WTC11 (cell line): Measurements from ENCODE around the gene INTS4. TPM values are rescaled to one million over a fixed set of nuclear protein-coding genes. Genes with fewer than 3 reads are reported as not detected.

Experiments
- ATAC-seq: fragments of 200-7000 bp; cut with Tn5 transposase; 2 replicates; pipeline ENCODE4 v1.10.0; 2021; ENCODE audit warnings: mild to moderate bottlenecking, moderate library complexity
- CTCF ChIA-PET: fragments of 300-600 bp; sonication (Branson Sonifier 250); formaldehyde crosslinking; loops from one replicate; lab custom pipeline; 2021; ENCODE audit warnings: antibody characterized with exemption; lab: Charles Lee
- POLR2A ChIA-PET: fragments of 350-600 bp; sonication (Branson Sonifier 250); formaldehyde crosslinking; loops from one replicate; lab custom pipeline; 2021; ENCODE audit warnings: antibody characterized with exemption; lab: Charles Lee
- DNase-seq: peaks from one replicate; pipeline ENCODE4 v3.0.0; 2021; ENCODE audit warnings: low spot score
- H3K27ac Mint-ChIP-seq: 2 replicates; pipeline ENCODE4 v1.8.0; 2021; ENCODE audit warnings: mixed read lengths
- H3K27me3 Mint-ChIP-seq: 2 replicates; pipeline ENCODE4 v1.8.0; 2021; ENCODE audit warnings: low read depth, mild to moderate bottlenecking, moderate library complexity, mixed read lengths
- H3K36me3 Mint-ChIP-seq: 2 replicates; pipeline ENCODE4 v1.8.0; 2021; ENCODE audit warnings: mixed read lengths
- H3K4me1 Mint-ChIP-seq: 2 replicates; pipeline ENCODE4 v1.8.0; 2022; ENCODE audit warnings: mixed read lengths
- H3K4me3 Mint-ChIP-seq: 2 replicates; pipeline ENCODE4 v1.8.0; 2021; ENCODE audit warnings: mild to moderate bottlenecking, moderate library complexity, mixed read lengths
- H3K9me3 Mint-ChIP-seq: 2 replicates; pipeline ENCODE4 v1.8.0; 2021; ENCODE audit warnings: mixed read lengths
- ATF1 ChIP-seq: sonication (generic); formaldehyde crosslinking; IDR thresholded peaks from 2 replicates; pipeline ENCODE4 v1.8.1; 2023; ENCODE audit warnings: mild to moderate bottlenecking, moderate library complexity, missing genetic modification reagents
- ATF6 ChIP-seq: sonication (generic); formaldehyde crosslinking; IDR thresholded peaks from 2 replicates; pipeline ENCODE4 v1.8.1; 2023; ENCODE audit warnings: mild to moderate bottlenecking, missing genetic modification reagents
- ETV6 ChIP-seq: sonication (generic); formaldehyde crosslinking; IDR thresholded peaks from 2 replicates; pipeline ENCODE4 v1.8.1; 2022; ENCODE audit warnings: mild to moderate bottlenecking, missing genetic modification reagents
- IRF2 ChIP-seq: sonication (generic); formaldehyde crosslinking; IDR thresholded peaks from 2 replicates; pipeline ENCODE4 v1.8.0; 2022; ENCODE audit warnings: low read depth, missing genetic modification reagents, borderline replicate concordance
- MAX ChIP-seq: sonication (generic); formaldehyde crosslinking; IDR thresholded peaks from 2 replicates; pipeline ENCODE4 v1.8.0; 2022; ENCODE audit warnings: mild to moderate bottlenecking, missing genetic modification reagents
- MLX ChIP-seq: sonication (generic); formaldehyde crosslinking; IDR thresholded peaks from 2 replicates; pipeline ENCODE4 v1.8.1; 2023; ENCODE audit warnings: mild to moderate bottlenecking, missing genetic modification reagents, moderate library complexity
- MYBL2 ChIP-seq: sonication (generic); formaldehyde crosslinking; IDR thresholded peaks from 2 replicates; pipeline ENCODE4 v1.8.1; 2023; ENCODE audit warnings: mild to moderate bottlenecking, moderate library complexity, missing genetic modification reagents
- NR2C2 ChIP-seq: sonication (generic); formaldehyde crosslinking; IDR thresholded peaks from 2 replicates; pipeline ENCODE4 v1.8.0; 2022; ENCODE audit warnings: mild to moderate bottlenecking, missing genetic modification reagents
- PREB ChIP-seq: sonication (generic); formaldehyde crosslinking; IDR thresholded peaks from 2 replicates; pipeline ENCODE4 v1.8.1; 2022; ENCODE audit warnings: mild to moderate bottlenecking, missing genetic modification reagents, moderate library complexity, borderline replicate concordance
- SMAD3 ChIP-seq: sonication (generic); formaldehyde crosslinking; IDR thresholded peaks from 2 replicates; pipeline ENCODE4 v1.8.0; 2022; ENCODE audit warnings: missing genetic modification reagents, mild to moderate bottlenecking, borderline replicate concordance
- TEAD1 ChIP-seq: sonication (generic); formaldehyde crosslinking; IDR thresholded peaks from 2 replicates; pipeline ENCODE4 v1.8.0; 2022; ENCODE audit warnings: mild to moderate bottlenecking, missing genetic modification reagents
- TP53 ChIP-seq: sonication (generic); formaldehyde crosslinking; IDR thresholded peaks from 2 replicates; pipeline ENCODE4 v1.8.1; 2023; ENCODE audit warnings: mild to moderate bottlenecking, missing genetic modification reagents
- ZBTB21 ChIP-seq: sonication (generic); formaldehyde crosslinking; IDR thresholded peaks from 2 replicates; pipeline ENCODE4 v1.8.1; 2023; ENCODE audit warnings: mild to moderate bottlenecking, missing genetic modification reagents, borderline replicate concordance
- ZNF512 ChIP-seq: sonication (generic); formaldehyde crosslinking; IDR thresholded peaks from 2 replicates; pipeline ENCODE4 v1.8.1; 2022; ENCODE audit warnings: missing genetic modification reagents, borderline replicate concordance
- total RNA-seq: library from RNA; stranded (reverse); gene quantifications from 3 replicates; pipeline ENCODE4 v1.2.3, GENCODE V29; 2021
- TF ChIP-seq, protein P1 (sequence below): sonication (generic); formaldehyde crosslinking; IDR thresholded peaks from 2 replicates; pipeline ENCODE4 v1.8.0; 2023; ENCODE audit warnings: missing genetic modification reagents, mild to moderate bottlenecking, borderline replicate concordance
- TF ChIP-seq, protein P2 (sequence below): fragments of 250-450 bp; sonication (Bioruptor Pico); IDR thresholded peaks from 2 replicates; pipeline ENCODE4 v1.9.0; 2021; ENCODE audit warnings: mild to moderate bottlenecking, borderline replicate concordance
- TF ChIP-seq, protein P3 (sequence below): sonication (generic); formaldehyde crosslinking; IDR thresholded peaks from 2 replicates; pipeline ENCODE4 v1.8.1; 2023; ENCODE audit warnings: mild to moderate bottlenecking, missing genetic modification reagents, borderline replicate concordance

Gene INTS4
- total RNA-seq, 1 experiment from 2014 or later, result 34.2 TPM

GRCh38 chr11:77884829-77885190 is 109.7 kb downstream of the INTS4 start (continued):
- TF ChIP-seq PREB (no peak), ZBTB21 (CRISPR knock-in tag) (no peak)

DNA sequence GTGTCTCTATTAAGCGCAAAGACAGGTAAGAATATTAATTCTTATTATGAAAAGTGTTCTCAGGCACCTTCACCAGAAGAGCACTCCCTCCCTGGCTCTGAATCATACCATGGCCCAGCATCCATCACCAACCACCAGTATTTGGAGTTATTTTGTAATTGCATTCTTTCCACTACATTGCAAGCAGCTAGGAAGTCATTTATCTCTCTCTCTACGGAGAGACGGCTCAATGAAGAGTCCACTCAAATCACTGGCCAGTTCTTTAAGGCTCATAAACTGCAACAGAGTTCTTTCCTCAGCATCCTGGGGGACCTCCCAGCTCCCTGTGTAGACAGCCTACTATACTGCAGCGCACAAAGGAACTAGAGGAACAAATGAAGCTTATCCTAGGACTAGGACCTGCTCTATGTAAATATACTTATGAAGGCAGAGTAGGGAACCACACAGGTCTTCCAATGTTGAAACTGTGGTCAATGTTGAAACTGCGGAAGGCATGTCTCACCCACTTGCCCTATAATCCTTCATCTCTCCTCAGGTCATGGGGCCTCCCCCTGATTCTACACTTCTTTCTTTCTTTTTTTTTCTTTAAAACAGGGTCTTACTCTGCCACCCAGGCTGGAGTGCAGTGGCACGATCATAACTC is 110.2 kb downstream of the INTS4 start:
- POLR2A ChIA-PET, result no interaction called here
- Mint-ChIP-seq H3K27ac (no peak overlapping the region), H3K36me3 (peaks cover 30% of the 10 kb centered on the region), H3K27me3 (no peaks in the 10 kb centered on the region), H3K9me3 (no peaks in the 10 kb centered on the region), H3K4me1 (no peaks in the 10 kb centered on the region), H3K4me3 (no peak overlapping the region)
- CTCF ChIA-PET, result no interaction called here
- no peak for DNase-seq
- no peak for ATAC-seq
- TF ChIP-seq ATF1 (CRISPR knock-in tag) (no peak), ETV6 (CRISPR knock-in tag) (no peak), ZNF512 (CRISPR knock-in tag) (no peak), SMAD3 (CRISPR knock-in tag) (no peak), TEAD1 (CRISPR knock-in tag) (no peak), MYBL2 (no peak), ATF6 (no peak), NR2C2 (CRISPR knock-in tag) (no peak), TP53 (no peak), MLX (no peak), MAX (no peak), IRF2 (CRISPR knock-in tag) (no peak)
- TF ChIP-seq, protein P1, sequence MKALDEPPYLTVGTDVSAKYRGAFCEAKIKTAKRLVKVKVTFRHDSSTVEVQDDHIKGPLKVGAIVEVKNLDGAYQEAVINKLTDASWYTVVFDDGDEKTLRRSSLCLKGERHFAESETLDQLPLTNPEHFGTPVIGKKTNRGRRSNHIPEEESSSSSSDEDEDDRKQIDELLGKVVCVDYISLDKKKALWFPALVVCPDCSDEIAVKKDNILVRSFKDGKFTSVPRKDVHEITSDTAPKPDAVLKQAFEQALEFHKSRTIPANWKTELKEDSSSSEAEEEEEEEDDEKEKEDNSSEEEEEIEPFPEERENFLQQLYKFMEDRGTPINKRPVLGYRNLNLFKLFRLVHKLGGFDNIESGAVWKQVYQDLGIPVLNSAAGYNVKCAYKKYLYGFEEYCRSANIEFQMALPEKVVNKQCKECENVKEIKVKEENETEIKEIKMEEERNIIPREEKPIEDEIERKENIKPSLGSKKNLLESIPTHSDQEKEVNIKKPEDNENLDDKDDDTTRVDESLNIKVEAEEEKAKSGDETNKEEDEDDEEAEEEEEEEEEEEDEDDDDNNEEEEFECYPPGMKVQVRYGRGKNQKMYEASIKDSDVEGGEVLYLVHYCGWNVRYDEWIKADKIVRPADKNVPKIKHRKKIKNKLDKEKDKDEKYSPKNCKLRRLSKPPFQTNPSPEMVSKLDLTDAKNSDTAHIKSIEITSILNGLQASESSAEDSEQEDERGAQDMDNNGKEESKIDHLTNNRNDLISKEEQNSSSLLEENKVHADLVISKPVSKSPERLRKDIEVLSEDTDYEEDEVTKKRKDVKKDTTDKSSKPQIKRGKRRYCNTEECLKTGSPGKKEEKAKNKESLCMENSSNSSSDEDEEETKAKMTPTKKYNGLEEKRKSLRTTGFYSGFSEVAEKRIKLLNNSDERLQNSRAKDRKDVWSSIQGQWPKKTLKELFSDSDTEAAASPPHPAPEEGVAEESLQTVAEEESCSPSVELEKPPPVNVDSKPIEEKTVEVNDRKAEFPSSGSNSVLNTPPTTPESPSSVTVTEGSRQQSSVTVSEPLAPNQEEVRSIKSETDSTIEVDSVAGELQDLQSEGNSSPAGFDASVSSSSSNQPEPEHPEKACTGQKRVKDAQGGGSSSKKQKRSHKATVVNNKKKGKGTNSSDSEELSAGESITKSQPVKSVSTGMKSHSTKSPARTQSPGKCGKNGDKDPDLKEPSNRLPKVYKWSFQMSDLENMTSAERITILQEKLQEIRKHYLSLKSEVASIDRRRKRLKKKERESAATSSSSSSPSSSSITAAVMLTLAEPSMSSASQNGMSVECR (CRISPR knock-in tag), result no peak
- TF ChIP-seq, protein P2, sequence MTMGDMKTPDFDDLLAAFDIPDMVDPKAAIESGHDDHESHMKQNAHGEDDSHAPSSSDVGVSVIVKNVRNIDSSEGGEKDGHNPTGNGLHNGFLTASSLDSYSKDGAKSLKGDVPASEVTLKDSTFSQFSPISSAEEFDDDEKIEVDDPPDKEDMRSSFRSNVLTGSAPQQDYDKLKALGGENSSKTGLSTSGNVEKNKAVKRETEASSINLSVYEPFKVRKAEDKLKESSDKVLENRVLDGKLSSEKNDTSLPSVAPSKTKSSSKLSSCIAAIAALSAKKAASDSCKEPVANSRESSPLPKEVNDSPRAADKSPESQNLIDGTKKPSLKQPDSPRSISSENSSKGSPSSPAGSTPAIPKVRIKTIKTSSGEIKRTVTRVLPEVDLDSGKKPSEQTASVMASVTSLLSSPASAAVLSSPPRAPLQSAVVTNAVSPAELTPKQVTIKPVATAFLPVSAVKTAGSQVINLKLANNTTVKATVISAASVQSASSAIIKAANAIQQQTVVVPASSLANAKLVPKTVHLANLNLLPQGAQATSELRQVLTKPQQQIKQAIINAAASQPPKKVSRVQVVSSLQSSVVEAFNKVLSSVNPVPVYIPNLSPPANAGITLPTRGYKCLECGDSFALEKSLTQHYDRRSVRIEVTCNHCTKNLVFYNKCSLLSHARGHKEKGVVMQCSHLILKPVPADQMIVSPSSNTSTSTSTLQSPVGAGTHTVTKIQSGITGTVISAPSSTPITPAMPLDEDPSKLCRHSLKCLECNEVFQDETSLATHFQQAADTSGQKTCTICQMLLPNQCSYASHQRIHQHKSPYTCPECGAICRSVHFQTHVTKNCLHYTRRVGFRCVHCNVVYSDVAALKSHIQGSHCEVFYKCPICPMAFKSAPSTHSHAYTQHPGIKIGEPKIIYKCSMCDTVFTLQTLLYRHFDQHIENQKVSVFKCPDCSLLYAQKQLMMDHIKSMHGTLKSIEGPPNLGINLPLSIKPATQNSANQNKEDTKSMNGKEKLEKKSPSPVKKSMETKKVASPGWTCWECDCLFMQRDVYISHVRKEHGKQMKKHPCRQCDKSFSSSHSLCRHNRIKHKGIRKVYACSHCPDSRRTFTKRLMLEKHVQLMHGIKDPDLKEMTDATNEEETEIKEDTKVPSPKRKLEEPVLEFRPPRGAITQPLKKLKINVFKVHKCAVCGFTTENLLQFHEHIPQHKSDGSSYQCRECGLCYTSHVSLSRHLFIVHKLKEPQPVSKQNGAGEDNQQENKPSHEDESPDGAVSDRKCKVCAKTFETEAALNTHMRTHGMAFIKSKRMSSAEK, result no peak
- TF ChIP-seq, protein P3, sequence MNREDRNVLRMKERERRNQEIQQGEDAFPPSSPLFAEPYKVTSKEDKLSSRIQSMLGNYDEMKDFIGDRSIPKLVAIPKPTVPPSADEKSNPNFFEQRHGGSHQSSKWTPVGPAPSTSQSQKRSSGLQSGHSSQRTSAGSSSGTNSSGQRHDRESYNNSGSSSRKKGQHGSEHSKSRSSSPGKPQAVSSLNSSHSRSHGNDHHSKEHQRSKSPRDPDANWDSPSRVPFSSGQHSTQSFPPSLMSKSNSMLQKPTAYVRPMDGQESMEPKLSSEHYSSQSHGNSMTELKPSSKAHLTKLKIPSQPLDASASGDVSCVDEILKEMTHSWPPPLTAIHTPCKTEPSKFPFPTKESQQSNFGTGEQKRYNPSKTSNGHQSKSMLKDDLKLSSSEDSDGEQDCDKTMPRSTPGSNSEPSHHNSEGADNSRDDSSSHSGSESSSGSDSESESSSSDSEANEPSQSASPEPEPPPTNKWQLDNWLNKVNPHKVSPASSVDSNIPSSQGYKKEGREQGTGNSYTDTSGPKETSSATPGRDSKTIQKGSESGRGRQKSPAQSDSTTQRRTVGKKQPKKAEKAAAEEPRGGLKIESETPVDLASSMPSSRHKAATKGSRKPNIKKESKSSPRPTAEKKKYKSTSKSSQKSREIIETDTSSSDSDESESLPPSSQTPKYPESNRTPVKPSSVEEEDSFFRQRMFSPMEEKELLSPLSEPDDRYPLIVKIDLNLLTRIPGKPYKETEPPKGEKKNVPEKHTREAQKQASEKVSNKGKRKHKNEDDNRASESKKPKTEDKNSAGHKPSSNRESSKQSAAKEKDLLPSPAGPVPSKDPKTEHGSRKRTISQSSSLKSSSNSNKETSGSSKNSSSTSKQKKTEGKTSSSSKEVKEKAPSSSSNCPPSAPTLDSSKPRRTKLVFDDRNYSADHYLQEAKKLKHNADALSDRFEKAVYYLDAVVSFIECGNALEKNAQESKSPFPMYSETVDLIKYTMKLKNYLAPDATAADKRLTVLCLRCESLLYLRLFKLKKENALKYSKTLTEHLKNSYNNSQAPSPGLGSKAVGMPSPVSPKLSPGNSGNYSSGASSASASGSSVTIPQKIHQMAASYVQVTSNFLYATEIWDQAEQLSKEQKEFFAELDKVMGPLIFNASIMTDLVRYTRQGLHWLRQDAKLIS, result no peak
